ENCODE results near the gene SLC16A10.
"Not testable (repeated sequence)": the region's sequence is repeated elsewhere in the genome, so short reads cannot be mapped to it uniquely, and the experiment has no call there.

SLC16A10 gene

GRCh38 chr6:111087871-111088667, 766 bp downstream of the SLC16A10 start:
- DNase-seq (ENCODE audit: low read depth), result no peak

DNA sequence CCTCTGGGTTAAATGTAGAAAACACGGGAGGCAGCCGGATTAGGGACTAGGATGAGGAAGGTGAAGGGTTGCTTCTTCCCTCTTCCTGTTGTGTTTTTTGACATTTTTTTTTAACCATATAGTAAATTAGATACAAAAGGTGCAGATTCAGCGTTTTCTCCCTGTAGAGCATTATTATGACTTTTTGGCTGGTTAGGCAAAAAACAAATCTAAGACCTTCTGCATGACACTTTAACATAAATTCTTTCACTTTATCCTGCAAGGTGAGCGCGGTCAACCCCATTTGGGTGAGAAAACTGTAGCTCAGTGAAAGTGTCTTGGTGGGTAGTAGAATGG, 1.3 kb downstream of the SLC16A10 start:
- no peak for DNase-seq (ENCODE audit: low read depth)

DNA sequence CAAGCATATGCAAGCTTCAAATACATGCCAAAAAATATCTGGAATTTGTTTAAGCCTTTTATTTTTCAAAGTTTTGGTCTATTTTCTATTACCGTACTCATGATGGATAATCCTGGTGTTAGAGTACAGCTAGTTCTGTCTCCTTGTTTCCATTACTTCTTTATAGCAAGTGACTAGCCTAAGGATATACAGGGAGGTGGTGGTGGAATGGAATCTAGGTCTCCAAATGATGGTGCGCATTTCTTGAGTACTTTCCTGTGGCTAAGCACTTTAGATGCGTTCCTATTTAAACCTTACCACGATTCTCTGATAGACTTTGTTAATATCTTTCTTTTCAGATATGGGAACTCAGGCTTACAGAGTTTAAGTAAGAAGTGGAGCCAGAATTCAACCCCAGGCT, 3.5 kb downstream of the SLC16A10 start:
- no peak for DNase-seq (ENCODE audit: low read depth)

DNA sequence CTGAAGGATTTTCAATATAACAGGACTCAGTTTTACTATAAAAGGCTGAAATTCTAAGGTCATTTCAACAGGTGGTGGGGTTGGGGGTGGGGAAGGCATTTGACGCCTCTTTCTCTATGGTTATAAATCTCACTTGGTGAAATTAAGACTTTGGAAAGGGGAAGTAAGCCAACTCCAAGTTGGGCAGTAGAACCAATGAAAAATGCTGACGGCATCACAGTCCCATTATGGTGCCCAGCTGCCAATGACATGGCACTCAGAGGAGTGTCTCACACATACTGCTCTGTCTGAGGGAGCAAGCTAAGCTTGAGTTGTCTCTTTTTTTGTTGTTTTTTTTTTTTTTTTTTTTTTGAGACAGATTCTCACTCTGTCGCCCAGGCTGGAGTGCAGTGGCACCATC, 4.7 kb downstream of the SLC16A10 start:
- DNase-seq (ENCODE audit: low read depth), result no peak

DNA sequence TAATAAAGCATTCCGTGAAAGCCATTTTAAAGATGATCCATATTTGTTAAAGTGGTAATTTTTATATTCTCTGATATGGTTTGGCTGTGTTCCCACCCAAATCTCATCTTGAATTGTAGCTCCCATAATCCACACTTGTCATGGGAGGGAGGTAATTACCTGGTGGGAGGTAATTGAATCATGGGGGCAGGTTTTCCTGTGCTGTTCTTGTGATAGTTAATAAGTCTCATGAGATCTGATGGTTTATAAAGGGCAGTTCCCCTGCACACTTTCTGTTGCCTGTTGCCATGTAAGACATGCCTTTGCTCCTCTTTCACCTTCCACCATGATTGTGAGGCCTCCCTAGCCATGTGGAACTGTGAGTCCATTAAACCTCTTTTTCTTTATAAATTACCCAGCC, 8.2 kb downstream of the SLC16A10 start:
- DNase-seq (ENCODE audit: low read depth), result not testable (repeated sequence)

DNA sequence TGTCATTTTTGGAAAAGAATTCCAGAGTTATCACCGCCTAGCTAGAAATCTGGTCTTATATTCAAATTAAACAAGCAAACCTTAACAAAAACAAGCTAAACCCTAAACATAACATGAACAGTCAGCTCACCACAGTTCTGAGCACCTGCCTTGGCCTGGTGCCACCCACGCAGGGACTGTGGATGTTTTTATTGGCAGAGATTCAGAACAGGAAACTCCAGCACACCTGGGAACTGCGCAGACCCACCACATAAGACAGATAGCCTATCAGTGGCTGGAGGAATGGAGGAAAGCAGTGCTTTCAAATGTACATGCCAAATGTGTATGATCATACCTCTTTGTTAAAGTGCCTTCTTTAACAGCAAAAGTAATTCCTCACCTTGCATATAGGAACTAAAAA, 8.9 kb downstream of the SLC16A10 start:
- DNase-seq (ENCODE audit: low read depth), result no peak

- no peak for DNase-seq (ENCODE audit: low read depth)
Observed at GRCh38 chr6:111098597-111098996, 11.3 kb downstream of the SLC16A10 start.

GRCh38 chr6:111101987-111102386, 14.7 kb downstream of the SLC16A10 start:
- DNase-seq (ENCODE audit: low read depth), result no peak

DNA sequence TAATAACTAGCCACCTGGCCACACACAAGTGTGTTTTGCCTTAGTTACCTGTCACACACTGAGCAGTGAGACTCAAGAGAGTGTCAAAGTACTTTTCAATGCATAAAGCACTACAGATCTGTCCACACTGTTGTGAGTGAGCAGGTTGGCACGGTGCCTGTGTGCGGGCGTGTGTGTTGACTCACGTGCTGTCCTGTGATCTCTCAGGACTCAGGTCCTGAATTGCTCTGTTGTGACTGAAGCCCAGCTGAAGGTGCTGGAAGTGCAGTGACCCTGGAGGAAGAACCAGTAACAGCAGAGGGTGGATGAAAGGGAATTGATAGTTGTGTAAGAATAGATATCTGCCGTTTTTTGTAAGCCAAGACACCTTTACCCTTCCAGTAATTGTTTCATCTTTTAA, 18.3 kb downstream of the SLC16A10 start:
- DNase-seq (ENCODE audit: low read depth), result no peak

- no peak for DNase-seq (ENCODE audit: low read depth)
Observed at GRCh38 chr6:111107589-111107988, 20.3 kb downstream of the SLC16A10 start.

DNA sequence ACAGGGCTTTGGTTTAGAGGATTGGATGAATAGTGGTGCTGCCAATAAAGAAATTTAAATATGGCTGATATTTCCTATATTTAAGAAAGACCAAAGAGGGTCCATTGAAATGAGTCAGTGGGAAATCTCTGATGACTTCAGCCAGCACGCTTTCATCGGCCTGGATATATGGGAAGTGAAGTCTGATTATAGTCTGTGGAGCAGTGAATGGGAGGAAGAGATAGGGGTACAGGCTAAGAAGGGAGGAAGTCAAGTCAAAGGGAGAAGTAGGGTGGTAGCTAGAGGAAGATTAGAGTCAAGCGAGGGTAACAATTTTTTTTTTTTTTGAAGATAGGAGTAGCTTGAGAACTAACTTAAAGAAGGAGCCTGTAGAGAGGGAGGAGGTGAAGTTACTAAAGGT, 22.7 kb downstream of the SLC16A10 start:
- DNase-seq (ENCODE audit: low read depth), result no peak

GRCh38 chr6:111113336-111114086, 26.2 kb downstream of the SLC16A10 start:
- DNase-seq (ENCODE audit: low read depth), result no peak

DNA sequence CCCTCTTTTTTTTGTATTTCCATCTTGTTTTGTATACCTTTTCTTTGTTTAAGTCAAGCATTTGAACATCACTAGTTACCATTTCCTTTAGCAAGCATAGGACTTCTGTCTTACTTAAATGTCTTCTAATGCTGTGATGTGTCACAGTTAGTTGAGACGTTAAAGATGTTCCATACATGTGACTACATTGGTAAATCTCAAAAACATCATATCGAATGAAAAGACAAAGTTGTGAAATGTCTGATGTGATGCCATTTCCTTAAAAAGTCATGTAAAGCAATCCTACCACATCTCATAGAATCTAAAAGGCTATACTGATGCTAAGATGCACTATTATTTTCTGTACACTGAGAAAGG, 26.8 kb downstream of the SLC16A10 start:
- DNase-seq (ENCODE audit: low read depth), result no peak

GRCh38 chr6:111114482-111114881, 27.2 kb downstream of the SLC16A10 start:
- DNase-seq (ENCODE audit: low read depth), result no peak

DNA sequence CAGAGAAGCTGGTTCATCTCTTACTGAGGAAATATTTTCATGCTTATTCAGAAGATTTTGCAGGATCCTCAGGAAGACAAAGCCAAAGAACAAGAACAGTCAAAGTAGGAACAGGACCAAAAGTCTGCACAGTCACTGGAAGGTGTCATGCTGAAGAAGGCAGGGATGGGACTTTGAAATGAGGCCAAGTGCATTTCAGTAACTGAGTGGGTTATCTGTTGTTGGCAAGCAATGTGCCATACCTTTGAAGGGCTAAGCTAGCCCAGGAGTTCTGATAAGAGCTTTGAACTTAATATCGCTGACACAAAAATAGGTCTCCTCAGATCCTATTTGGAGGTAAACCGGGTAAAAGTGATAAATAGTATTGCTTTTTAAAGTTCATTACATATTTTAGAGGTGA, 31.5 kb downstream of the SLC16A10 start:
- no peak for DNase-seq (ENCODE audit: low read depth)

- no peak for DNase-seq (ENCODE audit: low read depth)
Observed at GRCh38 chr6:111119571-111120329, 32.4 kb downstream of the SLC16A10 start.

DNA sequence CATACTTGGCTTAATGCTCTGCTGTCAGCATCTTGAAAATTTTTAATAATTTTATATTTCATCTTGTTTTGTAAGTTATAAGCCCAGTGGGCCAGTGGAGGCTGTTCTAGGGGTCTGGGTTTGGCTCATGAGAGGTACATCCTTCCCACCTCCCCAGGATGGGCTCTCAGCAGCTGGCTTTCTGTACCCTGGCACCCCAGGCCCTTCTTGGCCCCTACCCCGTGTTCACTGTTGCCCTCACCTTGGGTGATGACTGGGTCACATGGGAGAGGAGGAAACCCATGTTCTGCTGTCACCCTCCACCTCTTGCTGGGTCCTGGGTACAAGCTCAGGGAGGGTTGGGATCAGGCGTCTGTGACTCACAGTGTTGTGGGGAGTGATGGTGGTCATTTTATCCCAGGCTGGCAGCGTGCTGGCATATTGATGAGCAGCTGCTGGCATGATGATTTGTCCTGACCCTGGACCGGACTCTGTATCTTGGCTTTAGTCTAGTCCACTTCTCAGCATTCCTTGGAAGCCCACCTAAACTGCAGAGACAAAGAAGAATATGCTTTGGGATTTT, 34.6 kb downstream of the SLC16A10 start:
- DNase-seq (ENCODE audit: low read depth), result no peak

DNA sequence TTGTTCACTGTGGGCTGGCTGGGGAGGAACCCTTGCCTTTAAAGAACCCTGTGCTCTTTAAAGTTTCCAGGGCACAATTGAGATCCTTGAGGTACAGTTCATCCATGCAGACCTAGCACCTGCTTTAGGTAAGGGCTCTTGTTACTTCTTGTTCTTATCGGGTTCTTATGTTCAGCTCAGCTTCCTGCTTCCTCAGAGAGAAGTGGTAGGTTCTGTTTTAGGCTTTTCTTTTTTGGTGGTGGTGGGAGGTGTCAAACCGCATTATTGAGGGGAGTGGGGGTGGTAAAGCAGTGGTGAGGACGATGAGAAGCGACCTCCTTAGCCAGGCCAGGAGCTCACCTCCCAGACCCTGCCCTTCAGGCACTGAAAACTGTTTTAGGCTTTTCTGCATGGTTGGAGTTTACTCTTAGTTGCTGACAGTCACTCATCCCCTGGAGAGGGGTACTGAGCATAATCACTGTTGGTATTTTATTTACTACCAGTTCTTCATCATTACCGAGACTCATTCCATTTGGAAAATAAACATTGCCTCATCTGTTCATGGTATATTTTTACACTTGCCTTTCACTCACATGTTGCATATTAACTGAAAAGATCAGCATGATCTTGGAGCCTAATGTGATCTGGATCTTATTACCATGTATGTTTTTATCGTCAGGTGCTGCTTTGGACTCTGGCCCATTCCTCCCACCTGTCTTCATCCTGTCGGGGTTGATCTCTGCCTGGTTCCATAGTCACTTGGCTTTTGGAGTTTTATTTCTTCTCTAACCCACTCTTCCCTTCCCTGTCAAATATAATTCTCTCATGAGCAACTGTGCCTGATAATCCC, 35.4 kb downstream of the SLC16A10 start:
- no peak for DNase-seq (ENCODE audit: low read depth)

DNA sequence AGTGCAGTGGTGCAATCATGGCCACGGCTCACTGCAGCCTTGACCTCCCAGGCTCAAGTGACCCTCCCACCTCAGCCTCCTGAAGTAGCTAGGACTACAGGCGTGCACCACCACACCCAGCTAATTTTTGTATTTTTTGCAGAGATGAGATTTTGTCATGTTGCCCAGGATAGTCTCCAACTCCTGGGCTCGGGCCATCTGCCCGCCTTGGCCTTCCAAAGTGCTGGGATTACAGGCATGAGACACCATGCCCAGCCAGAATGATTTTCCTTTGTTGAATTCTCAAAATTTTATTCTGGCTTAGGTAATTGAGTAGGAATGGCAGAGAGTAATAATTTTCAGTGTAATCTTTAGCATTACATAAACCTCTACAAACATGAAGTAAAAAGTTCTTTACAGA, 37.1 kb downstream of the SLC16A10 start:
- DNase-seq (ENCODE audit: low read depth), result no peak

DNA sequence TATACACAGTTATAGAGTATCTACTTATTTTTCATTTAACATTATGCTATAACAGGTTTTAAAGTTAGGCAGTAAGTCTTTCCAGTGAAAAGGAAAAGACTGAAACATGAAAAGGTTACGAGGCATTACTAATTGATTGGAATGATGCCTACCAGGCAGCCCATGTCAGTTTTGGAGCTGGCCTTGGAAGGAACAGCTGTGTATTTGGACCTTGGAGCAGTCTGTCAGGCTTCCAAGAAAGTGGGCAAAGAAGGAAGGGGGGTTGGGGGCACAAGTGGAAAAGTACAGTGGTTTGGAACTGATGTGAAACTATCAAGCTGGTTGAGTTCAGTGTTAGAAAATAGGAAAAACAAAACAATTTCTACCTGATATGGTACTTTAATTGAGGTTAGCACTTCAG, 41.7 kb downstream of the SLC16A10 start:
- DNase-seq (ENCODE audit: low read depth), result no peak

GRCh38 chr6:111131018-111131417, 43.7 kb downstream of the SLC16A10 start:
- not testable (repeated sequence) for DNase-seq (ENCODE audit: low read depth)

DNA sequence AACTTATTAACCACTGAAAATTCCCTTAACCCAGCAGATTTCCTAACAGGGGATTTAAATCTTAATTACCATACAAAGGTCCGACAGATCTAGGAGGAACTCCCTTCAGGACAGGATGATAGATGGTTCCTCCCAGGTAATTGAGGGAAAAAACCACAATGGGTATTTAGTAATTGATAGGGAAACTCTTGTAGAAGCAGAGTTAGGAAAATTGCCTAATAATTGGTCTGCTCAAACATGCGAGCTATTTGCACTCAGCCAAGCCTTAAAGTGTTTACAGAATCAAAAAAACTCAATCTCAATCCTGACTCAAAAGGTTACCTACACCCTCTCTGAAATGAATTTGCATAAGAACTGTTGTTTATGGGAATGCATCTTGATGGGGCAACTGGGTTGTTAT, 45.4 kb downstream of the SLC16A10 start:
- DNase-seq (ENCODE audit: low read depth), result not testable (repeated sequence)

Measured in stimulated activated CD8-positive, alpha-beta memory T cell treated with anti-CD3 and anti-CD28 coated beads, Interleukin-7, amount 100 ng/mL, for 24 hours (primary cell).